Uterus (tissue), 2 donors: ENCODE measurements around the gene SCN8A.

Source experiments
- POLR2A ChIP-seq, 2 donors: fragments of 450-650 bp; IDR thresholded peaks; one replicate each; pipeline ENCODE4 v1.6.1; 2016; ENCODE audit warnings: antibody characterized with exemption in 2 of 2, mild to moderate bottlenecking in 1 of 2, moderate library complexity in 1 of 2
- TF ChIP-seq, protein P1 (sequence below), 4 experiments: fragments of 200-600 bp in 2 of 4; fragments of 450-650 bp in 2 of 4; sonication (generic) in 2 of 4; IDR thresholded peaks; one replicate each; pipeline ENCODE4 v1.5.1; 2016 to 2019; ENCODE audit warnings: antibody characterized with exemption in 4 of 4, mild to moderate bottlenecking in 2 of 4, moderate library complexity in 1 of 4

DNA sequence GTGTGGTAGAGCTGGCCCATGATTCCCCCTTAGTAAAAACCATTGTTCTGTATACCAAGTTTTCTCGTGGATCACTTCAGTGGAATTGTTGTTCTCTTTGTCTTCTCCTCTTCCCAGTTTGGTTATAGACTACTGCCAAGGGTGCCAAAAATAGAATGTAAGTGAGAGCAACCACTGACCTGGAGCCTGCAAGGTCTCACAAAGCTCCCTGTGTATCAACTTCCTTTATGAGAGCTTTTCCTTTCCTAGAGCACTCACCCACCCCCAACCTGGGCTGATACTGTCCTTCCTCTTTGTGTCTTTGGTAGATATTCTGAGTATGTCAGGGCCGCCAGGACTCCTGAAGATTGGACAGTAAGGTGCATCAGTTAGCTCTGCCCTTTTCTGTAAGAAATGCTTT, 101.0 kb downstream of the SCN8A start:
- TF ChIP-seq, protein P1, sequence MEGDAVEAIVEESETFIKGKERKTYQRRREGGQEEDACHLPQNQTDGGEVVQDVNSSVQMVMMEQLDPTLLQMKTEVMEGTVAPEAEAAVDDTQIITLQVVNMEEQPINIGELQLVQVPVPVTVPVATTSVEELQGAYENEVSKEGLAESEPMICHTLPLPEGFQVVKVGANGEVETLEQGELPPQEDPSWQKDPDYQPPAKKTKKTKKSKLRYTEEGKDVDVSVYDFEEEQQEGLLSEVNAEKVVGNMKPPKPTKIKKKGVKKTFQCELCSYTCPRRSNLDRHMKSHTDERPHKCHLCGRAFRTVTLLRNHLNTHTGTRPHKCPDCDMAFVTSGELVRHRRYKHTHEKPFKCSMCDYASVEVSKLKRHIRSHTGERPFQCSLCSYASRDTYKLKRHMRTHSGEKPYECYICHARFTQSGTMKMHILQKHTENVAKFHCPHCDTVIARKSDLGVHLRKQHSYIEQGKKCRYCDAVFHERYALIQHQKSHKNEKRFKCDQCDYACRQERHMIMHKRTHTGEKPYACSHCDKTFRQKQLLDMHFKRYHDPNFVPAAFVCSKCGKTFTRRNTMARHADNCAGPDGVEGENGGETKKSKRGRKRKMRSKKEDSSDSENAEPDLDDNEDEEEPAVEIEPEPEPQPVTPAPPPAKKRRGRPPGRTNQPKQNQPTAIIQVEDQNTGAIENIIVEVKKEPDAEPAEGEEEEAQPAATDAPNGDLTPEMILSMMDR (IDR thresholded peaks at IDR 0.05), result no peak
- TF ChIP-seq POLR2A (IDR thresholded peaks at IDR 0.05), result no peak
